ENCODE results near the gene UNC5B. TPM values are rescaled to one million over a fixed set of nuclear protein-coding genes. Genes with fewer than 3 reads are reported as not detected.
A peak's percentile ranks its signal among the peaks of the same experiment; 100 is the strongest.

Gene UNC5B
- total RNA-seq, 1 experiment from 2014 or later = 14.4 TPM

DNA sequence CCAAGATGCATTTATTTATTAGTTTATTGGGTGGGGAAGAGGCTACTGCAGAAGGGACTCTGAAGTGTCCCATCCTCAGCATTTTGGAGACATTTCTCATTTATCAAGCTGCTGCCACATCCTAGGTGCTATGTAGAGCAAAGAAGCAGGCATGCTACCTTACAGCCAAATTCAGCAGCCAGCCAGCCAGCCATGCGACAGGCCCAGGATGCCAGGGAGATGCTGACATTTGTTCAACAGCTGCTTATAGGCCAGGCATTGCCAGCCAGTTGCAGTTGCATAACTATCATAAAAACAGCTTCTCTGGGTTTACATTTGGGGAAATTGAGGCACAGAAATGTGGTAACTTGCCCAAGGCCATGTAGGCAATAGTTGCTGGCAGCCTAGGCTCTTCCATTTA is 109.0 kb downstream of the UNC5B start:
- in situ Hi-C loops (cut with HindIII; ENCODE audit: low sequenced_read_pairs) = no loop called here
- DNase-seq (ENCODE audit: low spot score) = no peak

DNA sequence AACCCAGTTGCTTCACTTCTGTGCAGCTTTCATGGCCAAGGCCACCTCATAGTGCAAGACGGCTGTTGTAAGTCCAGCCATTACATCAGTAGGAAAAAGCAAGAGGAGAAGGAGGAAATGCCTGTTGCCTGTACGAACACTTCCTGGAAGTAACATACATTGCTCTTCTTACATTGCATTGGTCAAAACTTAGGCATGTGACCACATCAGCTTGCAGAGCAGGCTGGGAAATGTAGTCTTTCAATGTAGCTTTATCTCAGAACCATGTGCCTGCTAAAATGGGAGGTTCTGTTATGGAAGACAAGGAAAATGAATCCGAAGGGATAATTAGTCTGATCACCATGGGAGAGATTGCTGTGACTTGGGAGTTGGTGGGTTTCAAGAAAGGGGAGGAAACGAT is 111.0 kb downstream of the UNC5B start:
- in situ Hi-C loops (cut with HindIII; ENCODE audit: low sequenced_read_pairs) = no loop called here
- DNase-seq (ENCODE audit: low spot score) = peak; percentile 51

GRCh38 chr10:71324743-71325142 is 112.4 kb downstream of the UNC5B start:
- no peak for DNase-seq (ENCODE audit: low spot score)
- in situ Hi-C loops (cut with HindIII; ENCODE audit: low sequenced_read_pairs) = no loop called here

DNA sequence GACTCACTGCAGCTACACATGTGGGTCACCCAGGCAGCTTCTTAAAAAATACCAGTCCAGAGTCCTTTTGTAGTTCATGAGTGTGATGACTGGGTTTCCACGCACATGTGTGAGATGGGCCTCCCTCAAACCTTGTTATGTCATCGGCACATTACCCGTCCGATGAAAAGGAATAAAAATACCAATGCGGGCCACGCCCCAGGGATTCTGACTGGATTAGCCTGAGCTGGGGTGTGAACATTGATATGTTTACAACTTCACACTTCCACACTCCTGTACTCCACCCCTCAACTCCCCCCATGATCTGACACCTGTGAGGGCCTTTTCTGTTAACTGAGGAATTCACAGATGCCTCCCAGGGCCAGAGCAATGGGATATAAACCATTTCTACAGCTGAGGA is 112.9 kb downstream of the UNC5B start:
- no peak for DNase-seq (ENCODE audit: low spot score)
- in situ Hi-C loops (cut with HindIII; ENCODE audit: low sequenced_read_pairs) = no loop called here

DNA sequence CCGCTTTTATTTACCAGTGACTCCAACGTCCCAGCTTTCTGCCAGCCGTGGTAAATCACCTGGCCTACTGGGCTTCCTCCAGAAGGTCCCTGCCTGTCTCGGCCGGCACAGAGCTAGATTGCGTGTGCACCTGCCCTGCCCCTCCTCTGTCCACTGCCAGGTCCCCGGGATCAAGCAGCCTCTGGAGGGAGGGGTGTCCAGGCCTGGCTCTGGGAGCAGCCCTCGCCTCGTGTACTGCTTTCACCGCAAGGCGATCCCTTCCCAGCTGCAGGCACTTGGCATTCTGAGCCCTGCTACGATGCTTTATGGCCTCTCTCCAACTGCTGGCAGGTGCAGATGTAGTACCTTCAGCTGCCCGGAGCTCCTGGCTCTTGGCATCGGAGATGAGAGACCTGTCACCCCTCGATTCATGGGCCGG is 114.1 kb downstream of the UNC5B start:
- in situ Hi-C loops (cut with HindIII; ENCODE audit: low sequenced_read_pairs) = no loop called here
- DNase-seq (ENCODE audit: low spot score) = no peak

- no peak for DNase-seq (ENCODE audit: low spot score)
- in situ Hi-C loops (cut with HindIII; ENCODE audit: low sequenced_read_pairs) = no loop called here
These were observed 118.5 kb downstream of the UNC5B start for GRCh38 chr10:71330789-71331404.

DNA sequence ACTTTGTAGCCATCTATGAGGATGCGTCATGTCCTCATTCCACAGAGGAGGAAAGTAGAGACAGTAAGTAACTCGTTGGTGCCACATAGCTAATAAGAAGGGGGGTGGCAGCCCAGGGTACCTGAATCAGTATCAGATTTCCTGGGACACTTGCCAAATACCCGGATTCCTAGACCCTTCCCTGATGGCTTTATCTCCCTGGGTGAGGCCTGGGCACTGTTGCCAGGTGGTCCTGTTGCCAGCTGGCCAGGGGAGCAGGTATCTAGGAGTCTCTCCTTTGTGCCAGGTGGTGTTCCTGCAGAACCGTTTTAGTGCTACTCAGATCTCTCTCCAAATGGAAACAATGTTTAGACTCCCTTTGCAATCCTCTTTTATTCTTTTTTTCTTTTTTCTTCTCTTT is 119.4 kb downstream of the UNC5B start:
- peak; percentile 80 for DNase-seq (ENCODE audit: low spot score)
- in situ Hi-C loops (cut with HindIII; ENCODE audit: low sequenced_read_pairs) = no loop called here

DNA sequence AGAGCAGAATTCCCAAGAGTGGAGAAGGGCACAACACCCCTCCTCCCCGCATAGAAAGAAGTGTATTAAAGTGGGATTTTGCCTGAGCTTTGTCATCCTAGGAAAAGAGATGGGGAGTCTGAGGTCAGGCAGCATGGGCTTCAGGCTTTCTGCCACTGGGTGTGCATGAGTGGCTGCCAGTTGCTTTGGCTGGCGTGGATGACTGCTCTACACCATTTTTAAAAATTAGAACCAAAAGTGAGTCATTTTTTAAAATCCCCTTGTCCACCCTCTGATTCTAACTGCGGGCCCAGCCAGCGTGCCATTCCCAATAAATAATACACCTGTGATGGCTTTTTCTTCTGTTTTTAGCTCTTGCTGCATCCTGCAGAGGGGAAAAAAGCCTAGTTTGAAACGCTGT is 120.1 kb downstream of the UNC5B start:
- in situ Hi-C loops (cut with HindIII; ENCODE audit: low sequenced_read_pairs) = no loop called here
- DNase-seq (ENCODE audit: low spot score) = no peak

- DNase-seq (ENCODE audit: low spot score) = no peak
- in situ Hi-C loops (cut with HindIII; ENCODE audit: low sequenced_read_pairs) = no loop called here
These were observed 120.9 kb downstream of the UNC5B start for GRCh38 chr10:71333129-71333887.

DNA sequence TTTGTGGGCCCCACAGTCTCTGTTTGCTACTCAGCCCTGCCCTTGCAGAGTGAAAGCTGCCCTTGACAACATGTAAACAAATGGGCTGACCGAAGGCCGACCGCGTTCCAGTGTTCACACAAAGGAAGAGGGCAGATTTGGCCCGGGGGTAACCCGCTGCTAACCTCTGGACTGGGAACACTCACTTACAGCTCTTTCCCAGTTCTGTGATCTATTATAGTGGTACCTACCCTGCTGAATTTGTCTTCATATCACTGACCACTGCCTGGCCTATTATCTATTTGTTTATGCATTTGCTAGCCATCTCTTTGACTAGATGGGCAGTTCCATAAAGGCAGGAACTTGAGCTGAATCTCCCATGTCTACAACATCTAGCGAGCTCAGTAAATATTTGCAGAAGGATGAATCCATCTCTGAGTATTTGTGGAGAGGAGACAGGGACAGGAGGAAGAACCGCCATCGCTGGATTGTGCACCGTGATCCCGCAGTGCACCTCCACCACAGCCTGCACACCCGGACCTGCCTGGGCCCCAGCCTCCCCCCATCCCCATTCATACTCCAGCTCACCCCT is 121.9 kb downstream of the UNC5B start:
- in situ Hi-C loops (cut with HindIII; ENCODE audit: low sequenced_read_pairs) = no loop called here
- no peak for DNase-seq (ENCODE audit: low spot score)

DNA sequence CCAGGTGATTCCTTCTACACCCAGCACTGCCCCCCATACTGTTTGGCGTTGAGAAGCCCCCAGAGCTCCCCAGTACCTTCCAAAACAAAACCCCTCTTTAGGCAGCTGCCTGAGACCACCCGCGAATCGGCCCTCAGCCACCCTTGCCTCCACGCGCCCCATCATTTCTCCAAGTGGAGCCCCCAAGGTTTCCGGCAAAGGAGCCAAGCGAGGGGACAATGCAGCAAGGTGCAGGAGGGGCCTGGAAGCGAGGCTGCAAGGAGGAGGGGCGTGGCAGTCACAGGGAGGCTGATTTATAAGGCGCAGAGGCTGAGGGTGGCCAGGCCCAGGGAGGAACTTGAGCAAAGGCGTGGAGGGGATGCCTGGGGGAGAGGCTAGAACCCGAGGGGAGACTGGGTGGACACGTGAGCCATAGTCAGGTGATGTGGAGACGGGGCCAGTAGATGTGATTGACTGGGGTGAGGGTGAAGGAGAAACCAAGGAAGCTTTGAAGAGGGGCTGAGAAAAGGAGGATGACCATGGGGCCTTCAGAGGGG is 122.9 kb downstream of the UNC5B start:
- in situ Hi-C loops (cut with HindIII; ENCODE audit: low sequenced_read_pairs) = no loop called here
- DNase-seq (ENCODE audit: low spot score) = no peak

DNA sequence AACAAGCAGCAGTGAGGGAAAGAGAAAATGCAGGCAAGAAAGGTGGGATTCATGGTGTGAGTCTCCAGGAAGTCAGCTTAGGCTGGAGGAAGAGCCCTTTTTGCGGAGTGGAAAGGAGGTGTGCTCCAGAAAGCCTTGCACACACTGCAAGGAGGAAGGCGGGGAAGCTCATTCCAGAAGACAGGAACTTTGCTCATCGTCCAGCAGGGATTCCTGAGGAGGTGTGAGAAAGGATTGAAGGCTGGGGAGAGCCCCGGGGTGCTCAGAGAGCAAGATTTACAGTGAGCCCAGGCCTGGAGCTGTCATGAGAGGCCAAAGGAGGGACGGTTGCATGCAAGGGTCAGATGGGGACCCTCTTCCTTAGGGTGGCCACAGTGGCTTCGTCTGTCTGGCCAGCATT is 124.3 kb downstream of the UNC5B start:
- in situ Hi-C loops (cut with HindIII; ENCODE audit: low sequenced_read_pairs) = no loop called here
- DNase-seq (ENCODE audit: low spot score) = no peak

GRCh38 chr10:71337219-71337701 is 124.9 kb downstream of the UNC5B start:
- in situ Hi-C loops (cut with HindIII; ENCODE audit: low sequenced_read_pairs) = no loop called here
- no peak for DNase-seq (ENCODE audit: low spot score)

DNA sequence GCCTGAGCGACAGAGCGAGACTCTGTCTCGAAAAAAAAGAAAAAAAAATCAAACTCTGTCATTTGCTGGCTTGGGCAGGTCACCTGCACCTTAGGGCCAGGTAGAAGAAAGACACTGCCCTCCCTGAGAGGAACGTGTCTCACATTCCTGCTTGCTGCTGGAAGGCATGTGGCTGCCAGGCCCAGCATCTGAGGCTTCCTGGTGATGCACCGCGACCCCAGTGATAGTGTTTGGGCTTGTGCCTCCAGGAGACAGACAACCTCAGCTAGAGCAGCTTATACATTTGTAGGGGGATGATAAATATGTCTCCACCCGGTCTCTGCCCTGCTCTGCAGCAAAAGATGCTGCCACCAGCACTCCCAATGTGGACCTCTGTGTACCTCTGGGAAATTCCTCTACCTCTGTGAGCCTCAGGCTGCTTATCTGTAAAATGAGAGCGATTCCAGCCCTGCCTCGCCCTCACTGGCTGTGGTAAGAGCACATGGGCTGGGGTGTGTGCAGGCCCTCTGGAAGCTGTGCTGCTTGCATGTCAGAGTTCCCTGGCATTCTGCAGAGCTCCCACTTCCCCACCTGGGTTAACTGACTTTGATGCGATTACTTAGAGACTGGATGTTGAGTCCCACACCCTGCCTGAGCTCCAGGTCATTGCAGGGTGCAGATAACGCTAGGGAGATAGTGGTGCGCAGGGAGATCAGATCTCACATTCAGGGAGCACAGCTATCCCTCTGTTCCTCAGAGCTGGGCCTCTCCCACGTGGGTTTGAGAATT is 126.5 kb downstream of the UNC5B start:
- in situ Hi-C loops (cut with HindIII; ENCODE audit: low sequenced_read_pairs) = no loop called here
- DNase-seq (ENCODE audit: low spot score) = no peak

GRCh38 chr10:71339796-71340589 is 127.6 kb downstream of the UNC5B start:
- in situ Hi-C loops (cut with HindIII; ENCODE audit: low sequenced_read_pairs) = no loop called here
- no peak for DNase-seq (ENCODE audit: low spot score)

DNA sequence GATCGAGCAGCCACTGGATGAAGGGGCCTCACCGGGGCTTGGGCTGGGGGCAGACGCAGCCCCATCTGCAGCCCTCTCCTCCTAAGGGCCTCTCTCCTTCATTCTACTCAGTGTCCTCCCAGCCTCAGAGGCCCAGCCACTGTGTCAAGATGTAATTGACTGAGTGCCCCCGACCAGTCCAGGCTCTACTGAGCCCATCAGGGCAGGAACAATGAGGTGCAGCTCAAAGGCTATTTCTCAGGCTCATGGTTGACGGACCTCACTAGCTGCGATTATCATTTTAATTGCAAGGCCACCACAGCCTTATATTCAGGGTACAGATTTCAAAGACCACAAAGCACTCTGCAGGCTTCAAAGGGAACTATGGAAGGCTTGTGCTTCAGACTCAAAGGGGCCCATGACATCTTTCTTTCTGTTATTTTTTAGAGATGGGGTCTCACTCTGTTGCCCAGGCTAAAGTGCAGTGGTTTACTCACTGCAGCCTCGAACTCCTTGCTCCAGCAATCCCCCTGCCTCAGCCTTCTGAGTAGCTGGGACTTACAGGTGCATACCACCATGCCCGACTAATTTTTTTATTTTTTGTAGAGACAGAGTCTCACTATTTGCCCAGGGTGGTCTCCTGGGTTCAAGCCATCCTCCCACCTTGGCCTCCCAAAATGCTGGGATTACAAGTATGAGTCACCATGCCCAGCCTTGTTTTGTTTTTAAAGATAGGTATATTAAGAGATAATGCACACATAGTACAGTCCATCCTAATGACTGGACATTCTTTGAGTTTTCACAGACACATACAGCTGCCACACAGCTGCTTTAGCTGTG is 130.4 kb downstream of the UNC5B start:
- in situ Hi-C loops (cut with HindIII; ENCODE audit: low sequenced_read_pairs) = no loop called here
- no peak for DNase-seq (ENCODE audit: low spot score)

GRCh38 chr10:71343392-71343773 is 131.0 kb downstream of the UNC5B start:
- in situ Hi-C loops (cut with HindIII; ENCODE audit: low sequenced_read_pairs) = no loop called here
- no peak for DNase-seq (ENCODE audit: low spot score)
